ENCODE measurements around the gene ASXL3.
A peak's percentile ranks its signal among the peaks of the same experiment; 100 is the strongest.

ASXL3 gene

DNA sequence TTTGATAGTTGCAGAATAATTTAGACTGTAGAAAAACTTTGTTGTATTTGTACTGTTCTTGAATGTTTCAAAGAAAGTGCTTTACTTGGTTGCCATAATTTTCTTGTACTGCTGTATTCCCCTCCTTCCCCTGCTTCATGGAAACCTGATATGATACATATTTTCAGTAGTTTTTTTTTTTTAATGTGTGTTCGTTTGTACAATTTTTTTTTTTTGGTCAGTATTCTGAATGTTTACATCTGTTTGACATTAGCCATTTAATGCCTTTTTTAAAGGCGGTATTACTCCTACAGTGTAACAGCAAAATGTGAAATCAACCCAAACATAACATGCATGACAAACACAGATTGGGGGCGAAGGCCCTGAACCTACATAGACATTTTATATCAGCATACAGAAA lies 172.3 kb downstream of the ASXL3 start:
- TF ChIP-seq, protein P1, sequence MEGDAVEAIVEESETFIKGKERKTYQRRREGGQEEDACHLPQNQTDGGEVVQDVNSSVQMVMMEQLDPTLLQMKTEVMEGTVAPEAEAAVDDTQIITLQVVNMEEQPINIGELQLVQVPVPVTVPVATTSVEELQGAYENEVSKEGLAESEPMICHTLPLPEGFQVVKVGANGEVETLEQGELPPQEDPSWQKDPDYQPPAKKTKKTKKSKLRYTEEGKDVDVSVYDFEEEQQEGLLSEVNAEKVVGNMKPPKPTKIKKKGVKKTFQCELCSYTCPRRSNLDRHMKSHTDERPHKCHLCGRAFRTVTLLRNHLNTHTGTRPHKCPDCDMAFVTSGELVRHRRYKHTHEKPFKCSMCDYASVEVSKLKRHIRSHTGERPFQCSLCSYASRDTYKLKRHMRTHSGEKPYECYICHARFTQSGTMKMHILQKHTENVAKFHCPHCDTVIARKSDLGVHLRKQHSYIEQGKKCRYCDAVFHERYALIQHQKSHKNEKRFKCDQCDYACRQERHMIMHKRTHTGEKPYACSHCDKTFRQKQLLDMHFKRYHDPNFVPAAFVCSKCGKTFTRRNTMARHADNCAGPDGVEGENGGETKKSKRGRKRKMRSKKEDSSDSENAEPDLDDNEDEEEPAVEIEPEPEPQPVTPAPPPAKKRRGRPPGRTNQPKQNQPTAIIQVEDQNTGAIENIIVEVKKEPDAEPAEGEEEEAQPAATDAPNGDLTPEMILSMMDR (IDR thresholded peaks at IDR 0.05), result no peak
- Histone ChIP-seq H3K4me1 (no peaks in the 10 kb centered on the region), H3K4me3 (no peak overlapping the region), H3K9me3 (no peaks in the 10 kb centered on the region), H3K36me3 (no peaks in the 10 kb centered on the region), H3K27ac (no peak overlapping the region), H3K27me3 (no peaks in the 10 kb centered on the region)
- no peak for DNase-seq
- intact Hi-C loops (cut with DNase I; ENCODE audit: low total_unique reads), result loop anchor here (10.0 kb wide), 1 partner anchor 296 kb away; no protein-coding TSS in a partner anchor

DNA sequence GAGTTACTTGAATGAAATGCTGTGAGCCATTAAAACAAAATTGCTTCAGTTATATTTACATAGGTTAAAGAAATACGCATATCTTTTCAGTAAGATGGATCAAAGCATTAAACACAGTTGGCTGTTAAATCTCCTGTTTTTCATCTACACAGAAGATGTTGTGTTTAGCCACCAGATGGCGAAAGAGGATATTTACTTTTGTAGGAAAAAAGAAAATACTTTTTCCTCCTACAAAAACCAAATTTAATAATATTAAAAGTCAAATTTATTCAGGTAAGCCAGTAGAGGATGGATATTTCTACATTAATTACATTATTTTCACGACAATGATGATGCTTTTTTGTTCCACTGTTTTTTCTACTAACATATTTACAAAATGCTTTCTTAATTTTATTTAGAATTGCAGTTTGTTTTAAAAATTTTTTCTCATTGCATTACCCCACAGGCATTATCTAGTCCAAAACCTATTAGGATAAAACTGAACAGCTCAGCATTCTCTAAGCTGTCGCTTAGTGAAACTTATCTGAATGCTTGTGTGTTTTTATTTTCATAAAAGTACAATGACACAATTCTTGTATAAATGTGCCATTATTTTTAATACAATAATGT lies 173.7 kb downstream of the ASXL3 start:
- intact Hi-C loops (cut with DNase I; ENCODE audit: low total_unique reads), result loop anchor here (10.0 kb wide), 1 partner anchor 297 kb away; no protein-coding TSS in a partner anchor
- no peaks in the 10 kb centered on the region for H3K27me3 ChIP-seq
- no peaks in the 10 kb centered on the region for H3K4me1 ChIP-seq
- H3K36me3 ChIP-seq, result no peaks in the 10 kb centered on the region
- TF ChIP-seq, protein P1 (IDR thresholded peaks at IDR 0.05), result peak in 1 of 2 experiments; percentile 11
- H3K27ac ChIP-seq, result no peak overlapping the region
- no peak for DNase-seq
- H3K4me3 ChIP-seq, result no peak overlapping the region
- no peaks in the 10 kb centered on the region for H3K9me3 ChIP-seq

DNA sequence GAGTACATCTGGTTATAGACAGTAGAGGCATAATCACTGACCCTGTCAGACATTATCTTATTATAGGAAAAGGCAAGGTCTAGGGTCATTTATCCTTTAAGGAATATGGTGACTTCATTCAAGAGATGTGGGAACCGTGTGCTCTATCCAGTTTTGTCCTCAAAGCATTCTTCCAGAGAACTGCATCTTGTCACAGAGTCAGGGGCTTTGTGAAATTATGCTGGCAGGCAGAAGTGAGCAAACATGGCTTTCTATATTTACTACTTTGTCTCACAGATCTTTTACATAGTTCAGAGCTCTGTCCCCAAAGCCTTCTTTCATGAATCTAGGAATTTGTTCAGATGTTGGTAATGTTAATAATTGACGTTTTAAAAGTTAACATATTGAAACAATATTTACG lies 177.4 kb downstream of the ASXL3 start:
- Histone ChIP-seq H3K36me3 (no peaks in the 10 kb centered on the region), H3K27me3 (no peaks in the 10 kb centered on the region), H3K27ac (no peak overlapping the region), H3K4me1 (no peaks in the 10 kb centered on the region), H3K4me3 (no peak overlapping the region), H3K9me3 (no peaks in the 10 kb centered on the region)
- TF ChIP-seq, protein P1 (IDR thresholded peaks at IDR 0.05), result no peak
- DNase-seq, result no peak
- intact Hi-C loops (cut with DNase I; ENCODE audit: low total_unique reads), result loop anchor here (10.0 kb wide), 1 partner anchor 301 kb away; no protein-coding TSS in a partner anchor

DNA sequence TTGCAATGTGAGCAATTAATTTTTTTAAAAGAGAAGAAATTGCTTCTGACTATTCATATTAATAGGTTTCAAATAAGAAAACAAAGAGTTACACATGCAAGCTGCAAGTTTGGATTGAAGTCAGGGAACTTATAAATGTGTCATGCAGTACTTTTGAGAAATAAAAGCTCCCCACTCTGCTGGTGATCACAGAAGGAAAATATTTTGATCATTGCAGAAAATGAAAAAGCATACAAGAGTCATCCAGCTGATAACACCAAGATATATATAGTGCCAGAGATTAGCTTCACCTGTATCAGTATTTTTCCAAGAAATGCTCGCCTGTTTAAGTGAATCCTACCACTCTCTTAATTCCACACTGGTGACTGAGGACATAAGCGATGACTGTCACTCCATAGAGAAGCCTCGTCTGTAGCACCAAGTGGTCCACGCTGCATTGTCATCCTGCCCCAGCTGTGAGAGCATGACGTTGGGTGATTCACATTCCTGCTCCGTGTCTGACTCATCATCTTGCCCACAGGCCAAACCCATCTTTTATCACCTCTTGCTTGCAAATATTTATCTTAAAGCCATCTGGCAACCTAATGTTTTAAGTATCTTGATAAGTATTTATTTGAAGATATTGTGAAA lies 178.0 kb downstream of the ASXL3 start:
- intact Hi-C loops (cut with DNase I; ENCODE audit: low total_unique reads), result loop anchor here (10.0 kb wide), 1 partner anchor 301 kb away; no protein-coding TSS in a partner anchor
- H3K4me1 ChIP-seq, result no peaks in the 10 kb centered on the region
- no peaks in the 10 kb centered on the region for H3K27me3 ChIP-seq
- H3K9me3 ChIP-seq, result no peaks in the 10 kb centered on the region
- H3K36me3 ChIP-seq, result no peaks in the 10 kb centered on the region
- no peak overlapping the region for H3K4me3 ChIP-seq
- TF ChIP-seq, protein P1 (IDR thresholded peaks at IDR 0.05), result no peak
- no peak for DNase-seq
- H3K27ac ChIP-seq, result no peak overlapping the region

DNA sequence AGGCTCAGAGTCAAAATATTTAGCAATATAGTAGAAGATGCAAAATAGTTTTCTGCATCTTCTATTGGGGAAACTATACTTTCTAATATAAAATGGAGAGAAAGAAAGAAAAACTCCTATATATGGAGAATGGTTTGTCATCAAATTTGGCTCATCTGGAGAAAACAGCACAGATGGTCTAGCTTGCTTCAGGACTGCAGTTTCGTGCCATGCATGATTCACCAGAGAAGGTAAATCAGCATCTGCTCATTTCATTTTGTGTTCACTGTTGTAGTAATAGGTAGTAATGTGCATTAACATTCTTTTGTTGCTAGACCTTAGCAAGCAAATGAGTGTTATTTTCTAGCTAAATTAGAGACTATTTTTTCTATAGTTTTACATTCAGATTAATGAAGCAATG lies 179.0 kb downstream of the ASXL3 start:
- TF ChIP-seq, protein P1 (IDR thresholded peaks at IDR 0.05), result no peak
- H3K27ac ChIP-seq, result no peak overlapping the region
- intact Hi-C loops (cut with DNase I; ENCODE audit: low total_unique reads), result loop anchor here (10.0 kb wide), 1 partner anchor 302 kb away; no protein-coding TSS in a partner anchor
- no peak overlapping the region for H3K4me3 ChIP-seq
- no peaks in the 10 kb centered on the region for H3K9me3 ChIP-seq
- no peaks in the 10 kb centered on the region for H3K36me3 ChIP-seq
- no peak for DNase-seq
- no peaks in the 10 kb centered on the region for H3K4me1 ChIP-seq
- H3K27me3 ChIP-seq, result no peaks in the 10 kb centered on the region
